ENCODE data around the gene CNPY1. TPM values are rescaled to one million over a fixed set of nuclear protein-coding genes. Genes with fewer than 3 reads are reported as not detected.
A peak's percentile ranks its signal among the peaks of the same experiment; 100 is the strongest.

The CNPY1 gene
- total RNA-seq, 2 donors from 2014 or later = 0.33 TPM; not detected in 1

GRCh38 chr7:155468785-155469148, 77.6 kb downstream of the CNPY1 start:
- H3K9ac ChIP-seq (ENCODE audit: extremely low read depth, low read length, poor library complexity, severe bottlenecking) = no peak overlapping the region
- TF ChIP-seq, protein P1, sequence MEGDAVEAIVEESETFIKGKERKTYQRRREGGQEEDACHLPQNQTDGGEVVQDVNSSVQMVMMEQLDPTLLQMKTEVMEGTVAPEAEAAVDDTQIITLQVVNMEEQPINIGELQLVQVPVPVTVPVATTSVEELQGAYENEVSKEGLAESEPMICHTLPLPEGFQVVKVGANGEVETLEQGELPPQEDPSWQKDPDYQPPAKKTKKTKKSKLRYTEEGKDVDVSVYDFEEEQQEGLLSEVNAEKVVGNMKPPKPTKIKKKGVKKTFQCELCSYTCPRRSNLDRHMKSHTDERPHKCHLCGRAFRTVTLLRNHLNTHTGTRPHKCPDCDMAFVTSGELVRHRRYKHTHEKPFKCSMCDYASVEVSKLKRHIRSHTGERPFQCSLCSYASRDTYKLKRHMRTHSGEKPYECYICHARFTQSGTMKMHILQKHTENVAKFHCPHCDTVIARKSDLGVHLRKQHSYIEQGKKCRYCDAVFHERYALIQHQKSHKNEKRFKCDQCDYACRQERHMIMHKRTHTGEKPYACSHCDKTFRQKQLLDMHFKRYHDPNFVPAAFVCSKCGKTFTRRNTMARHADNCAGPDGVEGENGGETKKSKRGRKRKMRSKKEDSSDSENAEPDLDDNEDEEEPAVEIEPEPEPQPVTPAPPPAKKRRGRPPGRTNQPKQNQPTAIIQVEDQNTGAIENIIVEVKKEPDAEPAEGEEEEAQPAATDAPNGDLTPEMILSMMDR (conservative IDR thresholded peaks at IDR 0.05) = no peak
- no peak overlapping the region for H3K4me3 ChIP-seq (ENCODE audit: low read length)
- peak overlapping the region; percentile 37 for H3K4me3 Mint-ChIP-seq
- no peaks in the 10 kb centered on the region for H3K36me3 Mint-ChIP-seq (ENCODE audit: low read depth)
- H3K4me1 Mint-ChIP-seq = peaks cover 17% of the 10 kb centered on the region
- peaks cover 100% of the 10 kb centered on the region for H3K27me3 ChIP-seq (ENCODE audit: control insufficient read depth, insufficient read depth, low read length, poor library complexity, severe bottlenecking)
- no peaks in the 10 kb centered on the region for H3K9me3 ChIP-seq (ENCODE audit: control insufficient read depth, low read length)
- no peaks in the 10 kb centered on the region for H3K9me3 Mint-ChIP-seq
- peak overlapping the region; percentile 96 for H3K27ac ChIP-seq (ENCODE audit: low read depth, low read length)
- 11 to 13% methylated on average over 8 to 10 of the region's 10 CpGs for WGBS, 2 experiments (ENCODE audit: insufficient coverage in 1 of 2, insufficient read length in 1 of 2)
- no peak for DNase-seq
- peaks cover 4% of the 10 kb centered on the region for H3K4me1 ChIP-seq (ENCODE audit: control insufficient read depth, insufficient read depth, low read length)
- no peaks in the 10 kb centered on the region for H3K36me3 ChIP-seq (ENCODE audit: control insufficient read depth, insufficient read depth, low read length)
- H3K27ac Mint-ChIP-seq = no peak overlapping the region
- peaks cover 100% of the 10 kb centered on the region for H3K27me3 Mint-ChIP-seq (ENCODE audit: insufficient read depth)

DNA sequence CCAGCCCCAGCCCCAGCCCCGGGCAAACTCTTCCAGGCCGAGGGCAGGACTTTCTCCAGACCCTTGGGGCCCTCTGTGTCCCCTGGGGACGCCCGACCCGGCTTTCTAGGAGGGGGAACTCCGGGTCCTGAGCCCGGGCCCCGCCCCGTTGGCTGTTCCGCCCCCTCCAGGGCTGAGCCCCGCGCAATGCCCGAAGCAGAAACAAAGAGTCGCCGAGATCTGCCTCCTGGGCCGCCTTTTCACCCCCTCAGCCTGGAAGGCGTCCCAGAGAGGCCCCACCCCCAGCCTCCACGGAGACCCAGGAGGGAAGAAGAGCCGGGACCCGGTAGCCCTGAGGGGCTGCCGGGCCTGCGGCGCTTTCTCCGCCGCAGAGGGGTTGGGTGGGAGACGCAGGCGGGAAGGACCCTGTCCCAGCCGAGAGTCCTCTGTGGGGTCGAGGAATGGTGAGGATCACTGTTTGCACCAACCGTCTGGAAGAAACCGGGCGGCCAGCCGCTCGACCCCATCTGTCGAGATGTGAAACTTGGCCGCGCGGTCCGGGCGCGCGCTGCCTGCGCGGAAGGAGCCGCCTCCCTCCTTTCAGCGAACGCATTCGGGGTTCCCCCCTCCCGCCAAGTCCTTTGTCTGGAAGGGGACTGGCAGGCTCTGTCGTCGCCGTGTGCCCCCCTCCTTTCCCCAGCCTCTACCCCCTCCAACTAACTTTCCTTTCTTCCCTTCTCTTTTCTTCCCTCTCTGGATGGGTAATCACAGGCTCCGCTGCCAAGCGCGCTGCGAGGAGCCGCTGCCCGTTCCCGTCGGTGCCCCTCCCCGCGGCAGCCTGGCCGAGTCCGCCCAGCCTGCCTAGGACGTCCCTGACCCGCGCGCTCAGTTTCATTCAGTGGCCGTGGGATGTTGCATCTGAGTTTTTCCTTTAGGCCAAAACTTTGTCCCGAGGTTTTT, 78.2 kb downstream of the CNPY1 start:
- peak overlapping the region; percentile 96 for H3K27ac ChIP-seq (ENCODE audit: low read depth, low read length)
- H3K36me3 ChIP-seq (ENCODE audit: control insufficient read depth, insufficient read depth, low read length) = no peaks in the 10 kb centered on the region
- Mint-ChIP-seq H3K4me3 (peak overlapping the region; percentile 37), H3K27me3 (ENCODE audit: insufficient read depth) (peaks cover 100% of the 10 kb centered on the region), H3K27ac (no peak overlapping the region), H3K4me1 (peaks cover 17% of the 10 kb centered on the region), H3K36me3 (ENCODE audit: low read depth) (no peaks in the 10 kb centered on the region), H3K9me3 (no peaks in the 10 kb centered on the region)
- TF ChIP-seq, protein P1 (conservative IDR thresholded peaks at IDR 0.05) = no peak
- H3K9me3 ChIP-seq (ENCODE audit: control insufficient read depth, low read length) = no peaks in the 10 kb centered on the region
- peaks cover 4% of the 10 kb centered on the region for H3K4me1 ChIP-seq (ENCODE audit: control insufficient read depth, insufficient read depth, low read length)
- no peak overlapping the region for H3K4me3 ChIP-seq (ENCODE audit: low read length)
- 0 to 1% methylated on average over 11 to 70 of the region's 70 CpGs for WGBS, 2 experiments (ENCODE audit: insufficient coverage in 1 of 2, insufficient read length in 1 of 2)
- H3K9ac ChIP-seq (ENCODE audit: extremely low read depth, low read length, poor library complexity, severe bottlenecking) = no peak overlapping the region
- DNase-seq = peak; percentile 86
- H3K27me3 ChIP-seq (ENCODE audit: control insufficient read depth, insufficient read depth, low read length, poor library complexity, severe bottlenecking) = peaks cover 100% of the 10 kb centered on the region

- Histone ChIP-seq H3K27ac (ENCODE audit: low read depth, low read length) (peak overlapping the region; percentile 96), H3K4me1 (ENCODE audit: control insufficient read depth, insufficient read depth, low read length) (peaks cover 4% of the 10 kb centered on the region), H3K9ac (ENCODE audit: extremely low read depth, low read length, poor library complexity, severe bottlenecking) (peak overlapping the region; percentile 11), H3K4me3 (ENCODE audit: low read length) (peak overlapping the region; percentile 53), H3K27me3 (ENCODE audit: control insufficient read depth, insufficient read depth, low read length, poor library complexity, severe bottlenecking) (peaks cover 100% of the 10 kb centered on the region), H3K9me3 (ENCODE audit: control insufficient read depth, low read length) (no peaks in the 10 kb centered on the region), H3K36me3 (ENCODE audit: control insufficient read depth, insufficient read depth, low read length) (no peaks in the 10 kb centered on the region)
- H3K27ac Mint-ChIP-seq = no peak overlapping the region
- DNase-seq = peak; percentile 95
- H3K9me3 Mint-ChIP-seq = no peaks in the 10 kb centered on the region
- H3K36me3 Mint-ChIP-seq (ENCODE audit: low read depth) = no peaks in the 10 kb centered on the region
- peaks cover 17% of the 10 kb centered on the region for H3K4me1 Mint-ChIP-seq
- H3K27me3 Mint-ChIP-seq (ENCODE audit: insufficient read depth) = peaks cover 100% of the 10 kb centered on the region
- TF ChIP-seq, protein P1 (conservative IDR thresholded peaks at IDR 0.05) = peak; percentile 69
- peak overlapping the region; percentile 37 for H3K4me3 Mint-ChIP-seq
- WGBS, 2 experiments (ENCODE audit: insufficient coverage in 1 of 2, insufficient read length in 1 of 2) = 1% methylated on average over 36 to 78 of the region's 78 CpGs
These were observed 79.3 kb downstream of the CNPY1 start for GRCh38 chr7:155466814-155467733.
